Keratinocyte (primary cell): Measurements from ENCODE around the gene NCOA6. TPM values are rescaled to one million over a fixed set of nuclear protein-coding genes. Genes with fewer than 3 reads are reported as not detected.

Source experiments
- DNase-seq: peaks from one replicate; pipeline ENCODE4 v3.0.0-alpha.2; 2011; ENCODE audit warnings: low read depth, missing footprints, low spot score
- FAIRE-seq: peaks from 2 replicates; lab custom pipeline; 2011; peaks lifted over from hg19 to GRCh38; lab: Jason Lieb, UNC
- H2AFZ ChIP-seq: 2 replicates; pipeline ENCODE4 v1.6.0; 2012; ENCODE audit warnings: low read length, control low read depth, inconsistent platforms; ENCODE audit not compliant: control insufficient read depth
- H3K27ac ChIP-seq: 2 replicates; pipeline ENCODE4 v1.5.1; 2011; ENCODE audit warnings: low read length; ENCODE audit not compliant: control insufficient read depth, insufficient read depth
- H3K27me3 ChIP-seq: 3 replicates; pipeline ENCODE4 v1.6.0; 2011; ENCODE audit warnings: low read length; ENCODE audit not compliant: control insufficient read depth, insufficient read depth; ENCODE audit errors: extremely low read depth
- H3K36me3 ChIP-seq, 2 experiments: 2 replicates in 1 of 2; 3 replicates in 1 of 2; pipeline ENCODE4 v1.5.1; 2011; ENCODE audit warnings: low read length in 2 of 2, mild to moderate bottlenecking in 1 of 2; ENCODE audit not compliant: control insufficient read depth in 2 of 2, insufficient read depth in 2 of 2; ENCODE audit errors: extremely low read depth in 1 of 2
- H3K4me1 ChIP-seq: 3 replicates; pipeline ENCODE4 v1.5.1; 2011; ENCODE audit warnings: low read length; ENCODE audit not compliant: control insufficient read depth, insufficient read depth; ENCODE audit errors: extremely low read depth
- H3K4me2 ChIP-seq: 3 replicates; pipeline ENCODE4 v1.6.0; 2011; ENCODE audit warnings: low read depth, low read length; ENCODE audit not compliant: control insufficient read depth, insufficient read depth; ENCODE audit errors: extremely low read depth
- H3K4me3 ChIP-seq, 3 experiments: fragments of 200-600 bp in 1 of 3; sonication (generic) in 1 of 3; 2 replicates in 2 of 3; 3 replicates in 1 of 3; pipeline ENCODE4 v1.5.1; 2011 to 2016; ENCODE audit warnings: low read length in 3 of 3, mild to moderate bottlenecking in 3 of 3, control low read depth in 2 of 3, inconsistent platforms in 1 of 3, low read depth in 1 of 3, mixed read lengths in 1 of 3, mixed run types in 1 of 3, moderate library complexity in 1 of 3; ENCODE audit not compliant: control insufficient read depth in 2 of 3, insufficient read depth in 2 of 3; ENCODE audit errors: extremely low read depth in 1 of 3
- H3K79me2 ChIP-seq: 2 replicates; pipeline ENCODE4 v1.6.0; 2012; ENCODE audit warnings: low read length; ENCODE audit not compliant: control insufficient read depth, insufficient read depth
- H3K9ac ChIP-seq: 3 replicates; pipeline ENCODE4 v1.6.0; 2011; ENCODE audit warnings: low read length; ENCODE audit not compliant: control insufficient read depth, insufficient read depth; ENCODE audit errors: extremely low read depth
- H3K9me1 ChIP-seq: 3 replicates; pipeline ENCODE4 v1.6.0; 2011; ENCODE audit warnings: low read length; ENCODE audit not compliant: control insufficient read depth, insufficient read depth; ENCODE audit errors: extremely low read depth
- H3K9me3 ChIP-seq: 2 replicates; pipeline ENCODE4 v1.5.1; 2012; ENCODE audit warnings: low read depth, low read length; ENCODE audit not compliant: control insufficient read depth
- H4K20me1 ChIP-seq: 3 replicates; pipeline ENCODE4 v1.6.0; 2011; ENCODE audit warnings: low read length; ENCODE audit not compliant: control insufficient read depth, insufficient read depth; ENCODE audit errors: extremely low read depth
- CTCF ChIP-seq, 3 experiments: IDR thresholded peaks in 1 of 3; conservative IDR thresholded peaks in 1 of 3; optimal IDR thresholded peaks in 1 of 3; 2 replicates in 2 of 3; 3 replicates in 1 of 3; pipeline versions ENCODE3 to v1.5.1; 2011; ENCODE audit warnings: low read length in 3 of 3, mild to moderate bottlenecking in 3 of 3, moderate library complexity in 2 of 3, control low read depth in 1 of 3, inconsistent platforms in 1 of 3; ENCODE audit not compliant: insufficient read depth in 2 of 3; ENCODE audit errors: extremely low read depth in 1 of 3
- EZH2 ChIP-seq: IDR thresholded peaks from one replicate; pipeline ENCODE4 v1.6.1; 2012; ENCODE audit warnings: inconsistent platforms, mild to moderate bottlenecking, low read length, moderate library complexity
- dilution Hi-C: fragments of 300-500 bp; cut with MboI; formaldehyde crosslinking; loops from one replicate; pipeline ENCODE4 v1.7.0; 2020; ENCODE audit warnings: low sequenced_read_pairs; ENCODE audit not compliant: extremely low pct_ligation_motif_present
- polyA plus RNA-seq, 5 experiments: library from polyadenylated mRNA; depleted of rRNA in 3 of 5; stranded (reverse) in 3 of 5; stranded (forward) in 1 of 5; unstranded in 1 of 5; fragments of >200 nt; gene quantifications; 1 replicate in 1 of 5; 2 replicates in 3 of 5; 3 replicates in 1 of 5; pipeline versions ENCODE4 v1.2.1 to v1.2.3, GENCODE V29; 2011 to 2012; ENCODE audit warnings: missing spikeins in 2 of 5, low read depth in 1 of 5, low replicate concordance in 1 of 5

The NCOA6 gene
- polyA plus RNA-seq, 1 donor (not counting 4 experiments of a cell fraction or from before 2014, with no cell fraction given) = 13.3 TPM

- dilution Hi-C loops = no loop called here
- H3K4me3 ChIP-seq = no peak overlapping the region
- no peaks in the 10 kb centered on the region for H3K79me2 ChIP-seq
- no peak overlapping the region for H3K4me2 ChIP-seq
- H3K36me3 ChIP-seq = peaks cover 0 to 3% of the 10 kb centered on the region in 2 experiments
- no peaks in the 10 kb centered on the region for H3K4me1 ChIP-seq
- FAIRE-seq = no peak
- no peak for DNase-seq
- H3K27ac ChIP-seq = no peak overlapping the region
- H3K27me3 ChIP-seq = no peaks in the 10 kb centered on the region
- no peaks in the 10 kb centered on the region for H4K20me1 ChIP-seq
- TF ChIP-seq EZH2 (no peak), CTCF (optimal IDR thresholded peaks at IDR 0.05 in 1 of 3, IDR thresholded peaks at IDR 0.05 in 1 of 3, conservative IDR thresholded peaks at IDR 0.05 in 1 of 3; ENCODE audit: extremely low read depth in 1 of 3, insufficient read depth in 2 of 3, low read length in 3 of 3) (no peak)
- no peaks in the 10 kb centered on the region for H3K9me3 ChIP-seq
- H3K9me1 ChIP-seq = no peaks in the 10 kb centered on the region
- H2AFZ ChIP-seq = no peak overlapping the region
- no peak overlapping the region for H3K9ac ChIP-seq
Measured at GRCh38 chr20:34849778-34850177, 24.3 kb upstream of the NCOA6 start.

GRCh38 chr20:34848597-34848996 lies 23.1 kb upstream of the NCOA6 start:
- H3K36me3 ChIP-seq = peaks cover 0 to 3% of the 10 kb centered on the region in 2 experiments
- no peaks in the 10 kb centered on the region for H3K9me3 ChIP-seq
- no peak overlapping the region for H3K4me3 ChIP-seq
- H3K9ac ChIP-seq = no peak overlapping the region
- no peak overlapping the region for H2AFZ ChIP-seq
- no peaks in the 10 kb centered on the region for H3K4me1 ChIP-seq
- H3K27me3 ChIP-seq = no peaks in the 10 kb centered on the region
- dilution Hi-C loops = no loop called here
- FAIRE-seq = no peak
- H3K9me1 ChIP-seq = no peaks in the 10 kb centered on the region
- H3K79me2 ChIP-seq = no peaks in the 10 kb centered on the region
- DNase-seq = no peak
- no peak overlapping the region for H3K4me2 ChIP-seq
- no peaks in the 10 kb centered on the region for H4K20me1 ChIP-seq
- TF ChIP-seq EZH2 = no peak
- no peak for TF ChIP-seq CTCF (optimal IDR thresholded peaks at IDR 0.05 in 1 of 3, IDR thresholded peaks at IDR 0.05 in 1 of 3, conservative IDR thresholded peaks at IDR 0.05 in 1 of 3; ENCODE audit: extremely low read depth in 1 of 3, insufficient read depth in 2 of 3, low read length in 3 of 3)
- no peak overlapping the region for H3K27ac ChIP-seq
